H1 (cell line): ENCODE measurements around the gene HADH. TPM values are rescaled to one million over a fixed set of nuclear protein-coding genes. Genes with fewer than 3 reads are reported as not detected.

Experiments used
- ASH2L ChIP-seq: fragments of 200-600, 300-600 bp; sonication (generic); IDR thresholded peaks from one replicate; pipeline ENCODE4 v1.7.1; 2017; ENCODE audit warnings: low read length
- BACH1 ChIP-seq: IDR thresholded peaks from 2 replicates; pipeline ENCODE4 v1.6.1; 2012; ENCODE audit warnings: low read length, improper control_type of control experiment
- CEBPB ChIP-seq: IDR thresholded peaks from 2 replicates; pipeline ENCODE4 v1.6.1; 2012; ENCODE audit warnings: low read depth, low read length
- CHD2 ChIP-seq: IDR thresholded peaks from 2 replicates; pipeline ENCODE4 v1.6.1; 2012; ENCODE audit warnings: low read length, improper control_type of control experiment
- CREB1 ChIP-seq: IDR thresholded peaks from 2 replicates; pipeline ENCODE4 v1.6.1; 2012; ENCODE audit warnings: inconsistent platforms
- EP300 ChIP-seq, 2 experiments: IDR thresholded peaks; 1 replicate in 1 of 2; 2 replicates in 1 of 2; pipeline ENCODE4 v1.6.1; 2011 to 2012; ENCODE audit warnings: low read depth in 2 of 2, low read length in 2 of 2, mild to moderate bottlenecking in 2 of 2, borderline replicate concordance in 1 of 2, inconsistent platforms in 1 of 2, moderate library complexity in 1 of 2
- EZH2 ChIP-seq: fragments of 200-600 bp; sonication (generic); IDR thresholded peaks from 2 replicates; pipeline ENCODE4 v1.7.1; 2012; ENCODE audit warnings: low read depth, mild to moderate bottlenecking, moderate library complexity, low read length, inconsistent platforms; ENCODE audit not compliant: severe bottlenecking
- HDAC6 ChIP-seq: IDR thresholded peaks from one replicate; pipeline ENCODE4 v1.7.1; 2012; ENCODE audit warnings: low read depth, mild to moderate bottlenecking, inconsistent platforms, low read length, moderate library complexity
- JUND ChIP-seq: IDR thresholded peaks from 2 replicates; pipeline ENCODE4 v1.6.1; 2011; ENCODE audit warnings: mild to moderate bottlenecking, improper control_type of control experiment, low read length
- KDM1A ChIP-seq: fragments of 200-600, 300-600 bp; sonication (generic); IDR thresholded peaks from 2 replicates; pipeline ENCODE4 v1.7.1; 2016; ENCODE audit warnings: mild to moderate bottlenecking, low read length, borderline replicate concordance
- KDM5A ChIP-seq: fragments of 200-600 bp; IDR thresholded peaks from 2 replicates; pipeline ENCODE4 v1.7.1; 2012; ENCODE audit warnings: mild to moderate bottlenecking, low read length, inconsistent platforms, mixed read lengths
- NANOG ChIP-seq: IDR thresholded peaks from 2 replicates; pipeline ENCODE4 v1.6.1; 2011; ENCODE audit warnings: low read length, low read depth, mild to moderate bottlenecking, inconsistent platforms; ENCODE audit not compliant: insufficient read depth, poor library complexity, severe bottlenecking
- NRF1 ChIP-seq: IDR thresholded peaks from 2 replicates; pipeline ENCODE4 v1.6.1; 2011; ENCODE audit warnings: mild to moderate bottlenecking, low read depth, low read length, improper control_type of control experiment
- PHF8 ChIP-seq: fragments of 200-600 bp; sonication (generic); conservative IDR thresholded peaks from 2 replicates; pipeline ENCODE4 v1.7.1; 2012; ENCODE audit warnings: low read depth, mild to moderate bottlenecking, inconsistent platforms, low read length, moderate library complexity
- RAD21 ChIP-seq, 2 experiments: IDR thresholded peaks in 1 of 2; conservative IDR thresholded peaks in 1 of 2; 2 replicates each; pipeline ENCODE4 v1.6.1; 2011; ENCODE audit warnings: low read depth in 2 of 2, low read length in 2 of 2, improper control_type of control experiment in 1 of 2, inconsistent platforms in 1 of 2, mild to moderate bottlenecking in 1 of 2, moderate library complexity in 1 of 2
- RFX5 ChIP-seq: IDR thresholded peaks from 2 replicates; pipeline ENCODE4 v1.6.1; 2011; ENCODE audit warnings: low read depth, low read length, improper control_type of control experiment, borderline replicate concordance
- RXRA ChIP-seq: IDR thresholded peaks from 2 replicates; pipeline ENCODE4 v1.6.1; 2011; ENCODE audit warnings: low read depth, mild to moderate bottlenecking, low read length, moderate library complexity; ENCODE audit not compliant: insufficient read depth
- SAP30 ChIP-seq: fragments of 300-600 bp; sonication (generic); IDR thresholded peaks from 2 replicates; pipeline ENCODE4 v1.7.1; 2012; ENCODE audit warnings: low read length, moderate library complexity, mild to moderate bottlenecking, inconsistent platforms; ENCODE audit not compliant: insufficient read depth, insufficient replicate concordance
- SIX5 ChIP-seq: IDR thresholded peaks from 2 replicates; pipeline ENCODE4 v1.6.1; 2011; ENCODE audit warnings: mild to moderate bottlenecking, low read depth, low read length
- SP2 ChIP-seq: IDR thresholded peaks from 2 replicates; pipeline ENCODE4 v1.6.1; 2012; ENCODE audit warnings: mild to moderate bottlenecking, low read length, inconsistent platforms
- SRF ChIP-seq: IDR thresholded peaks from 2 replicates; pipeline ENCODE4 v1.6.1; 2011; ENCODE audit warnings: mild to moderate bottlenecking, low read depth, low read length, moderate library complexity
- TAF1 ChIP-seq: IDR thresholded peaks from 2 replicates; pipeline ENCODE4 v1.6.1; 2011; ENCODE audit warnings: mild to moderate bottlenecking, low read depth, low read length
- TBP ChIP-seq: IDR thresholded peaks from 2 replicates; pipeline ENCODE4 v1.6.1; 2011; ENCODE audit warnings: low read depth, low read length, improper control_type of control experiment
- USF2 ChIP-seq: IDR thresholded peaks from 2 replicates; pipeline ENCODE4 v1.6.1; 2011; ENCODE audit warnings: low read length, improper control_type of control experiment
- polyA plus RNA-seq, 7 experiments: library from polyadenylated mRNA; depleted of rRNA in 3 of 7; stranded (reverse) in 5 of 7; unstranded in 2 of 7; fragments of >200 nt in 5 of 7; fragments of 200-250 nt in 2 of 7; gene quantifications; 1 replicate in 5 of 7; 2 replicates in 1 of 7; 4 replicates in 1 of 7; pipeline versions ENCODE4 v1.2.1 to v1.2.3, GENCODE V29; 2011 to 2013; ENCODE audit warnings: missing spikeins in 2 of 7, mixed read lengths in 2 of 7
- total RNA-seq: library from RNA; stranded (reverse); fragmentation: NEBNext Ultra II Directional; extraction: Animal tissue kit (Norgen Biotek cat#: 25700); gene quantifications from 2 replicates; pipeline ENCODE4 v1.2.1, GENCODE V29; 2021

HADH gene
- total and polyA plus RNA-seq, 2 of the 8 experiments (the other 6 are each of a cell fraction or from before 2014, with no cell fraction given): 47.5 to 54.4 TPM

DNA sequence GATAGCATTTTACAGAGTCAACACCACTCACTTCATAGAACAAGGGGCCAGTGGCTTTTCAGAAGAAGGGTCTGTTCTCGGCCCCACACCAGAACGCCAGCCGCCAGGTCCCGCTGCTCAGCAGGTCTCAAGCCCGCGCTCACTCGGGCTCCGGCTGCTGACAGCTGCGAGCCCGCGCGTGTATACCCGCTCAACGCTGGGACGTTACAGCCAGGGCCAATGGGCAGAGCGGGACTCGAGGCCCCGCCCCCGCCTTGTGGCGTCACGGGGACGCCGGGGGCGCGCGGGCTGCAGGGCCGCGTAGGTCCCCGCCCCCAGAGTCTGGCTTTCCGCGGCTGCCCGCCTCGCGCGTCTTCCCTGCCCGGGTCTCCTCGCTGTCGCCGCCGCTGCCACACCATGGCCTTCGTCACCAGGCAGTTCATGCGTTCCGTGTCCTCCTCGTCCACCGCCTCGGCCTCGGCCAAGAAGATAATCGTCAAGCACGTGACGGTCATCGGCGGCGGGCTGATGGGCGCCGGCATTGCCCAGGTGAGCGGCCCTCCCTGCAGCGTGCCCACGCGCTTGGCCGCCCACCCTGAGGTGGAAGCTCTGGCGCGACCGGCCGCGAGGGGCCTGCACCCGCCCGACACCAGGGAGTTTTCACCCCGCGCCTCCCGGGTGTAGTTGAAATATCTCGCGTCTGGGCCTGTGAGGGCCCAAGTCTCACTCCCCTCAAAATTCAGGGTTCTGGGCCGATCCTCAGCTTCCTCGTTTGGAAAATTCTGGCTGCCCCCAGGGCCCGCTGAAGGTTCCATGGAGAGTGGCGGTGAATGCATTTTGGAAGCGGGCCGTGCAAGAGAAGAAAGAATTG, at the start of gene HADH (continued):
- no peak for TF ChIP-seq CEBPB
- no peak for TF ChIP-seq CHD2
- TF ChIP-seq KDM1A: no peak
- TF ChIP-seq RFX5: no peak
- TF ChIP-seq PHF8: peak; percentile 85
- no peak for TF ChIP-seq NANOG
- TF ChIP-seq JUND: no peak
- TF ChIP-seq SAP30: no peak
- TF ChIP-seq NRF1: no peak
- no peak; the same call in 1 of the 2 replicates for TF ChIP-seq TBP
- no peak for TF ChIP-seq SRF
- no peak for TF ChIP-seq EZH2
- TF ChIP-seq HDAC6: no peak
- TF ChIP-seq RAD21 (IDR thresholded peaks at IDR 0.05 in 1 of 2, conservative IDR thresholded peaks at IDR 0.05 in 1 of 2; ENCODE audit: low read depth in 2 of 2, low read length in 2 of 2): no peak
- TF ChIP-seq SIX5: no peak
- no peak for TF ChIP-seq RXRA
- no peak for TF ChIP-seq KDM5A
- TF ChIP-seq EP300 (IDR thresholded peaks at IDR 0.05; ENCODE audit: borderline replicate concordance in 1 of 2, low read depth in 2 of 2, low read length in 2 of 2): no peak
- TF ChIP-seq SP2: no peak
- TF ChIP-seq CREB1: peak; percentile 90
- 0 out of 2 replicates have a peak, but pooled peaks have one; percentile 41 for TF ChIP-seq BACH1
- TF ChIP-seq ASH2L: peak; percentile 92
- peak; percentile 80 for TF ChIP-seq TAF1
- TF ChIP-seq USF2: no peak
